Measurements from ENCODE around the gene NME1. TPM values are rescaled to one million over a fixed set of nuclear protein-coding genes. Genes with fewer than 3 reads are reported as not detected.
A peak's percentile ranks its signal among the peaks of the same experiment; 100 is the strongest.

The NME1 gene
- total and polyA plus RNA-seq, 10 of the 15 experiments (the other 5 are each of a cell fraction or from before 2014, with no cell fraction given), result 273 to 1,362 (median 455) TPM

DNA sequence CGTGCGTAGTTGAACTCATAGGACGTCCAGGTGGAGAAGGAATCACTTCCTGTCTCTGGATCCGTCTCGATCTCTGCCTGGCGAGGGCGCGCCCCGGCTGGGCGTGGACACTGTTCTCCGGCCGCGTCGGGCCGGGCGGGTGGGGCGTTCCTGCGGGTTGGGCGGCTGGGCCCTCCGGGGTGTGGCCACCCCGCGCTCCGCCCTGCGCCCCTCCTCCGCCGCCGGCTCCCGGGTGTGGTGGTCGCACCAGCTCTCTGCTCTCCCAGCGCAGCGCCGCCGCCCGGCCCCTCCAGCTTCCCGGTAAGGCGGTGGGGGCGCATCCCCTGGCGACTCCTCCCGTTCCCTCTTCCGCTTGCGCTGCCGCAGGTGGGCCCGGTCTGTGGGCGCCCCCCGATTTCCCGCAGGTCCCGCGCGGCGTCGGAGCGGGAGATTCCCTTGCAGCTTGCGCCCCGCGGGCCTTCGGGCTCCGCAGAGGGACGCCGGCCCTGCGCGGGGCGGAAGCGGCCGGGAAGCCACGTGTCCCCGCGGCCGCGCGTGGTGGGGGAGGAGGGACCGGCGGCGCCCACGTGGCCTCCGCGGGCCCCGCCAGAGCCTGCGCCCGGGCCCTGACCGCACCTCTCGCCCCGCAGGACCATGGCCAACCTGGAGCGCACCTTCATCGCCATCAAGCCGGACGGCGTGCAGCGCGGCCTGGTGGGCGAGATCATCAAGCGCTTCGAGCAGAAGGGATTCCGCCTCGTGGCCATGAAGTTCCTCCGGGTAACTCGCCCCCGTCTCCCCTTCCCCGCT, 13.0 kb downstream of the NME1 start, which contains the start of gene NME2 (continued):
- TF ChIP-seq, protein P1, sequence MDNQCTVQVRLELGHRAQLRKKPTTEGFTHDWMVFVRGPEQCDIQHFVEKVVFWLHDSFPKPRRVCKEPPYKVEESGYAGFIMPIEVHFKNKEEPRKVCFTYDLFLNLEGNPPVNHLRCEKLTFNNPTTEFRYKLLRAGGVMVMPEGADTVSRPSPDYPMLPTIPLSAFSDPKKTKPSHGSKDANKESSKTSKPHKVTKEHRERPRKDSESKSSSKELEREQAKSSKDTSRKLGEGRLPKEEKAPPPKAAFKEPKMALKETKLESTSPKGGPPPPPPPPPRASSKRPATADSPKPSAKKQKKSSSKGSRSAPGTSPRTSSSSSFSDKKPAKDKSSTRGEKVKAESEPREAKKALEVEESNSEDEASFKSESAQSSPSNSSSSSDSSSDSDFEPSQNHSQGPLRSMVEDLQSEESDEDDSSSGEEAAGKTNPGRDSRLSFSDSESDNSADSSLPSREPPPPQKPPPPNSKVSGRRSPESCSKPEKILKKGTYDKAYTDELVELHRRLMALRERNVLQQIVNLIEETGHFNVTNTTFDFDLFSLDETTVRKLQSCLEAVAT (IDR thresholded peaks at IDR 0.05), result no peak
- TF ChIP-seq ZNF217 (IDR thresholded peaks at IDR 0.05) (peak; percentile 66; the same call in 1 of the 2 replicates), RAD51 (IDR thresholded peaks at IDR 0.05) (no peak), CREM (IDR thresholded peaks at IDR 0.05; ENCODE audit: low read depth) (no peak; the same call in 1 of the 2 replicates), HDAC2 (IDR thresholded peaks at IDR 0.05) (no peak), FOS (IDR thresholded peaks at IDR 0.05; ENCODE audit: borderline replicate concordance, extremely low read depth, insufficient read length) (no peak), WRNIP1 (IDR thresholded peaks at IDR 0.05; ENCODE audit: borderline replicate concordance, low read depth, low read length) (no peak), BACH1 (IDR thresholded peaks at IDR 0.05; ENCODE audit: borderline replicate concordance) (peak; percentile 91), ASH2L (IDR thresholded peaks at IDR 0.05; ENCODE audit: borderline replicate concordance, low read depth) (no peak), CEBPB (IDR thresholded peaks at IDR 0.05; ENCODE audit: borderline replicate concordance in 1 of 2, low read depth in 2 of 2, low read length in 2 of 2) (no peak), IKZF1 (conservative IDR thresholded peaks at IDR 0.05) (peak; percentile 93), SREBF1 (IDR thresholded peaks at IDR 0.05; ENCODE audit: low read length) (no peak), POLR2A (IDR thresholded peaks at IDR 0.05; ENCODE audit: low read depth, low read length) (peak; percentile 69), RUNX3 (IDR thresholded peaks at IDR 0.05; ENCODE audit: low read length) (peak; percentile 48), SMARCA5 (IDR thresholded peaks at IDR 0.05) (peak; percentile 72; the same call in 1 of the 2 replicates), KLF5 (IDR thresholded peaks at IDR 0.05; ENCODE audit: partially characterized antibody) (no peak), NFIC (IDR thresholded peaks at IDR 0.05; ENCODE audit: low read depth, low read length) (no peak), TBL1XR1 (IDR thresholded peaks at IDR 0.05; ENCODE audit: low read depth, low read length) (no peak), RAD21 (IDR thresholded peaks at IDR 0.05; ENCODE audit: insufficient read depth, low read depth, low read length) (no peak), BCL11A (IDR thresholded peaks at IDR 0.05; ENCODE audit: low read depth, low read length) (0 out of 2 replicates have a peak, but pooled peaks have one; percentile 1), NRF1 (conservative IDR thresholded peaks at IDR 0.05; ENCODE audit: low read depth, low read length) (no peak), POLR2AphosphoS2 (IDR thresholded peaks at IDR 0.05; ENCODE audit: low read depth, low read length) (0 out of 2 replicates have a peak, but pooled peaks have one; percentile 67)
- TF ChIP-seq, protein P2, sequence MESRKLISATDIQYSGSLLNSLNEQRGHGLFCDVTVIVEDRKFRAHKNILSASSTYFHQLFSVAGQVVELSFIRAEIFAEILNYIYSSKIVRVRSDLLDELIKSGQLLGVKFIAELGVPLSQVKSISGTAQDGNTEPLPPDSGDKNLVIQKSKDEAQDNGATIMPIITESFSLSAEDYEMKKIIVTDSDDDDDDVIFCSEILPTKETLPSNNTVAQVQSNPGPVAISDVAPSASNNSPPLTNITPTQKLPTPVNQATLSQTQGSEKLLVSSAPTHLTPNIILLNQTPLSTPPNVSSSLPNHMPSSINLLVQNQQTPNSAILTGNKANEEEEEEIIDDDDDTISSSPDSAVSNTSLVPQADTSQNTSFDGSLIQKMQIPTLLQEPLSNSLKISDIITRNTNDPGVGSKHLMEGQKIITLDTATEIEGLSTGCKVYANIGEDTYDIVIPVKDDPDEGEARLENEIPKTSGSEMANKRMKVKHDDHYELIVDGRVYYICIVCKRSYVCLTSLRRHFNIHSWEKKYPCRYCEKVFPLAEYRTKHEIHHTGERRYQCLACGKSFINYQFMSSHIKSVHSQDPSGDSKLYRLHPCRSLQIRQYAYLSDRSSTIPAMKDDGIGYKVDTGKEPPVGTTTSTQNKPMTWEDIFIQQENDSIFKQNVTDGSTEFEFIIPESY (IDR thresholded peaks at IDR 0.05), result no peak
- TF ChIP-seq, protein P3, sequence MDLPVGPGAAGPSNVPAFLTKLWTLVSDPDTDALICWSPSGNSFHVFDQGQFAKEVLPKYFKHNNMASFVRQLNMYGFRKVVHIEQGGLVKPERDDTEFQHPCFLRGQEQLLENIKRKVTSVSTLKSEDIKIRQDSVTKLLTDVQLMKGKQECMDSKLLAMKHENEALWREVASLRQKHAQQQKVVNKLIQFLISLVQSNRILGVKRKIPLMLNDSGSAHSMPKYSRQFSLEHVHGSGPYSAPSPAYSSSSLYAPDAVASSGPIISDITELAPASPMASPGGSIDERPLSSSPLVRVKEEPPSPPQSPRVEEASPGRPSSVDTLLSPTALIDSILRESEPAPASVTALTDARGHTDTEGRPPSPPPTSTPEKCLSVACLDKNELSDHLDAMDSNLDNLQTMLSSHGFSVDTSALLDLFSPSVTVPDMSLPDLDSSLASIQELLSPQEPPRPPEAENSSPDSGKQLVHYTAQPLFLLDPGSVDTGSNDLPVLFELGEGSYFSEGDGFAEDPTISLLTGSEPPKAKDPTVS (IDR thresholded peaks at IDR 0.05; ENCODE audit: low read depth, low read length), result no peak
- TF ChIP-seq, protein P4, sequence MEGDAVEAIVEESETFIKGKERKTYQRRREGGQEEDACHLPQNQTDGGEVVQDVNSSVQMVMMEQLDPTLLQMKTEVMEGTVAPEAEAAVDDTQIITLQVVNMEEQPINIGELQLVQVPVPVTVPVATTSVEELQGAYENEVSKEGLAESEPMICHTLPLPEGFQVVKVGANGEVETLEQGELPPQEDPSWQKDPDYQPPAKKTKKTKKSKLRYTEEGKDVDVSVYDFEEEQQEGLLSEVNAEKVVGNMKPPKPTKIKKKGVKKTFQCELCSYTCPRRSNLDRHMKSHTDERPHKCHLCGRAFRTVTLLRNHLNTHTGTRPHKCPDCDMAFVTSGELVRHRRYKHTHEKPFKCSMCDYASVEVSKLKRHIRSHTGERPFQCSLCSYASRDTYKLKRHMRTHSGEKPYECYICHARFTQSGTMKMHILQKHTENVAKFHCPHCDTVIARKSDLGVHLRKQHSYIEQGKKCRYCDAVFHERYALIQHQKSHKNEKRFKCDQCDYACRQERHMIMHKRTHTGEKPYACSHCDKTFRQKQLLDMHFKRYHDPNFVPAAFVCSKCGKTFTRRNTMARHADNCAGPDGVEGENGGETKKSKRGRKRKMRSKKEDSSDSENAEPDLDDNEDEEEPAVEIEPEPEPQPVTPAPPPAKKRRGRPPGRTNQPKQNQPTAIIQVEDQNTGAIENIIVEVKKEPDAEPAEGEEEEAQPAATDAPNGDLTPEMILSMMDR (IDR thresholded peaks at IDR 0.05 in 2 of 3, conservative IDR thresholded peaks at IDR 0.05 in 1 of 3; ENCODE audit: control insufficient read depth in 2 of 3, extremely low read depth in 1 of 3, insufficient read depth in 1 of 3, low read depth in 3 of 3, low read length in 3 of 3), result no peak; a peak in 1 of 6 replicates

All from GM12878 (cell line).